Measurements from ENCODE around the gene PHEX.

DNA sequence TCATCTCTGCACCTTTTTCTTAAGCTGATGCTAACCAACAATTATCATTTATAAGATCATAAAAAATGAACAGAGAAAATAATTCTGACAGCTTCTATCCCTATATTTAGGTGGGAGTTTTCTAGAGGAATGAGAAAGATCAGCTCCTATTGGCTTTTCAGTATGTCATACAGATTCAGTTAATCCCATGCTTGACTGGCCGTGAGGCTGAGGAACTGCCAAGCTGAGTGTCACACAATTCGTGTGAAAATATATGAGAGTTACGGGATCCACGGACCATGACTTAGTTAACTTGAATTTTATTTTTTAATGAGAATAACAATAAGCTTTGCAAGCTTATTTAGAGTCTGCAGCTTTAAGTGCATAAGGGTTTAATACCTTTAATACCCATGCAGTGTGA is 37.5 kb downstream of the PHEX start:
- no peak for TF ChIP-seq POLR2AphosphoS5 (IDR thresholded peaks at IDR 0.05; ENCODE audit: low read depth)
- TF ChIP-seq, protein P1, sequence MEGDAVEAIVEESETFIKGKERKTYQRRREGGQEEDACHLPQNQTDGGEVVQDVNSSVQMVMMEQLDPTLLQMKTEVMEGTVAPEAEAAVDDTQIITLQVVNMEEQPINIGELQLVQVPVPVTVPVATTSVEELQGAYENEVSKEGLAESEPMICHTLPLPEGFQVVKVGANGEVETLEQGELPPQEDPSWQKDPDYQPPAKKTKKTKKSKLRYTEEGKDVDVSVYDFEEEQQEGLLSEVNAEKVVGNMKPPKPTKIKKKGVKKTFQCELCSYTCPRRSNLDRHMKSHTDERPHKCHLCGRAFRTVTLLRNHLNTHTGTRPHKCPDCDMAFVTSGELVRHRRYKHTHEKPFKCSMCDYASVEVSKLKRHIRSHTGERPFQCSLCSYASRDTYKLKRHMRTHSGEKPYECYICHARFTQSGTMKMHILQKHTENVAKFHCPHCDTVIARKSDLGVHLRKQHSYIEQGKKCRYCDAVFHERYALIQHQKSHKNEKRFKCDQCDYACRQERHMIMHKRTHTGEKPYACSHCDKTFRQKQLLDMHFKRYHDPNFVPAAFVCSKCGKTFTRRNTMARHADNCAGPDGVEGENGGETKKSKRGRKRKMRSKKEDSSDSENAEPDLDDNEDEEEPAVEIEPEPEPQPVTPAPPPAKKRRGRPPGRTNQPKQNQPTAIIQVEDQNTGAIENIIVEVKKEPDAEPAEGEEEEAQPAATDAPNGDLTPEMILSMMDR (conservative IDR thresholded peaks at IDR 0.05; ENCODE audit: low read depth in 2 of 2), result no peak
- TF ChIP-seq, protein P2, sequence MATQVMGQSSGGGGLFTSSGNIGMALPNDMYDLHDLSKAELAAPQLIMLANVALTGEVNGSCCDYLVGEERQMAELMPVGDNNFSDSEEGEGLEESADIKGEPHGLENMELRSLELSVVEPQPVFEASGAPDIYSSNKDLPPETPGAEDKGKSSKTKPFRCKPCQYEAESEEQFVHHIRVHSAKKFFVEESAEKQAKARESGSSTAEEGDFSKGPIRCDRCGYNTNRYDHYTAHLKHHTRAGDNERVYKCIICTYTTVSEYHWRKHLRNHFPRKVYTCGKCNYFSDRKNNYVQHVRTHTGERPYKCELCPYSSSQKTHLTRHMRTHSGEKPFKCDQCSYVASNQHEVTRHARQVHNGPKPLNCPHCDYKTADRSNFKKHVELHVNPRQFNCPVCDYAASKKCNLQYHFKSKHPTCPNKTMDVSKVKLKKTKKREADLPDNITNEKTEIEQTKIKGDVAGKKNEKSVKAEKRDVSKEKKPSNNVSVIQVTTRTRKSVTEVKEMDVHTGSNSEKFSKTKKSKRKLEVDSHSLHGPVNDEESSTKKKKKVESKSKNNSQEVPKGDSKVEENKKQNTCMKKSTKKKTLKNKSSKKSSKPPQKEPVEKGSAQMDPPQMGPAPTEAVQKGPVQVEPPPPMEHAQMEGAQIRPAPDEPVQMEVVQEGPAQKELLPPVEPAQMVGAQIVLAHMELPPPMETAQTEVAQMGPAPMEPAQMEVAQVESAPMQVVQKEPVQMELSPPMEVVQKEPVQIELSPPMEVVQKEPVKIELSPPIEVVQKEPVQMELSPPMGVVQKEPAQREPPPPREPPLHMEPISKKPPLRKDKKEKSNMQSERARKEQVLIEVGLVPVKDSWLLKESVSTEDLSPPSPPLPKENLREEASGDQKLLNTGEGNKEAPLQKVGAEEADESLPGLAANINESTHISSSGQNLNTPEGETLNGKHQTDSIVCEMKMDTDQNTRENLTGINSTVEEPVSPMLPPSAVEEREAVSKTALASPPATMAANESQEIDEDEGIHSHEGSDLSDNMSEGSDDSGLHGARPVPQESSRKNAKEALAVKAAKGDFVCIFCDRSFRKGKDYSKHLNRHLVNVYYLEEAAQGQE (IDR thresholded peaks at IDR 0.05; ENCODE audit: unreplicated experiment), result no peak
- no peak for TF ChIP-seq EZH2phosphoT487 (IDR thresholded peaks at IDR 0.05; ENCODE audit: unreplicated experiment)
- no peak for TF ChIP-seq EZH2 (IDR thresholded peaks at IDR 0.05; ENCODE audit: low read depth, unreplicated experiment)
- TF ChIP-seq STAT1 (IDR thresholded peaks at IDR 0.05; ENCODE audit: unreplicated experiment), result no peak
- no peak for TF ChIP-seq CREB1 (CRISPR knock-in tag; IDR thresholded peaks at IDR 0.05; ENCODE audit: low read depth)
- TF ChIP-seq, protein P3, sequence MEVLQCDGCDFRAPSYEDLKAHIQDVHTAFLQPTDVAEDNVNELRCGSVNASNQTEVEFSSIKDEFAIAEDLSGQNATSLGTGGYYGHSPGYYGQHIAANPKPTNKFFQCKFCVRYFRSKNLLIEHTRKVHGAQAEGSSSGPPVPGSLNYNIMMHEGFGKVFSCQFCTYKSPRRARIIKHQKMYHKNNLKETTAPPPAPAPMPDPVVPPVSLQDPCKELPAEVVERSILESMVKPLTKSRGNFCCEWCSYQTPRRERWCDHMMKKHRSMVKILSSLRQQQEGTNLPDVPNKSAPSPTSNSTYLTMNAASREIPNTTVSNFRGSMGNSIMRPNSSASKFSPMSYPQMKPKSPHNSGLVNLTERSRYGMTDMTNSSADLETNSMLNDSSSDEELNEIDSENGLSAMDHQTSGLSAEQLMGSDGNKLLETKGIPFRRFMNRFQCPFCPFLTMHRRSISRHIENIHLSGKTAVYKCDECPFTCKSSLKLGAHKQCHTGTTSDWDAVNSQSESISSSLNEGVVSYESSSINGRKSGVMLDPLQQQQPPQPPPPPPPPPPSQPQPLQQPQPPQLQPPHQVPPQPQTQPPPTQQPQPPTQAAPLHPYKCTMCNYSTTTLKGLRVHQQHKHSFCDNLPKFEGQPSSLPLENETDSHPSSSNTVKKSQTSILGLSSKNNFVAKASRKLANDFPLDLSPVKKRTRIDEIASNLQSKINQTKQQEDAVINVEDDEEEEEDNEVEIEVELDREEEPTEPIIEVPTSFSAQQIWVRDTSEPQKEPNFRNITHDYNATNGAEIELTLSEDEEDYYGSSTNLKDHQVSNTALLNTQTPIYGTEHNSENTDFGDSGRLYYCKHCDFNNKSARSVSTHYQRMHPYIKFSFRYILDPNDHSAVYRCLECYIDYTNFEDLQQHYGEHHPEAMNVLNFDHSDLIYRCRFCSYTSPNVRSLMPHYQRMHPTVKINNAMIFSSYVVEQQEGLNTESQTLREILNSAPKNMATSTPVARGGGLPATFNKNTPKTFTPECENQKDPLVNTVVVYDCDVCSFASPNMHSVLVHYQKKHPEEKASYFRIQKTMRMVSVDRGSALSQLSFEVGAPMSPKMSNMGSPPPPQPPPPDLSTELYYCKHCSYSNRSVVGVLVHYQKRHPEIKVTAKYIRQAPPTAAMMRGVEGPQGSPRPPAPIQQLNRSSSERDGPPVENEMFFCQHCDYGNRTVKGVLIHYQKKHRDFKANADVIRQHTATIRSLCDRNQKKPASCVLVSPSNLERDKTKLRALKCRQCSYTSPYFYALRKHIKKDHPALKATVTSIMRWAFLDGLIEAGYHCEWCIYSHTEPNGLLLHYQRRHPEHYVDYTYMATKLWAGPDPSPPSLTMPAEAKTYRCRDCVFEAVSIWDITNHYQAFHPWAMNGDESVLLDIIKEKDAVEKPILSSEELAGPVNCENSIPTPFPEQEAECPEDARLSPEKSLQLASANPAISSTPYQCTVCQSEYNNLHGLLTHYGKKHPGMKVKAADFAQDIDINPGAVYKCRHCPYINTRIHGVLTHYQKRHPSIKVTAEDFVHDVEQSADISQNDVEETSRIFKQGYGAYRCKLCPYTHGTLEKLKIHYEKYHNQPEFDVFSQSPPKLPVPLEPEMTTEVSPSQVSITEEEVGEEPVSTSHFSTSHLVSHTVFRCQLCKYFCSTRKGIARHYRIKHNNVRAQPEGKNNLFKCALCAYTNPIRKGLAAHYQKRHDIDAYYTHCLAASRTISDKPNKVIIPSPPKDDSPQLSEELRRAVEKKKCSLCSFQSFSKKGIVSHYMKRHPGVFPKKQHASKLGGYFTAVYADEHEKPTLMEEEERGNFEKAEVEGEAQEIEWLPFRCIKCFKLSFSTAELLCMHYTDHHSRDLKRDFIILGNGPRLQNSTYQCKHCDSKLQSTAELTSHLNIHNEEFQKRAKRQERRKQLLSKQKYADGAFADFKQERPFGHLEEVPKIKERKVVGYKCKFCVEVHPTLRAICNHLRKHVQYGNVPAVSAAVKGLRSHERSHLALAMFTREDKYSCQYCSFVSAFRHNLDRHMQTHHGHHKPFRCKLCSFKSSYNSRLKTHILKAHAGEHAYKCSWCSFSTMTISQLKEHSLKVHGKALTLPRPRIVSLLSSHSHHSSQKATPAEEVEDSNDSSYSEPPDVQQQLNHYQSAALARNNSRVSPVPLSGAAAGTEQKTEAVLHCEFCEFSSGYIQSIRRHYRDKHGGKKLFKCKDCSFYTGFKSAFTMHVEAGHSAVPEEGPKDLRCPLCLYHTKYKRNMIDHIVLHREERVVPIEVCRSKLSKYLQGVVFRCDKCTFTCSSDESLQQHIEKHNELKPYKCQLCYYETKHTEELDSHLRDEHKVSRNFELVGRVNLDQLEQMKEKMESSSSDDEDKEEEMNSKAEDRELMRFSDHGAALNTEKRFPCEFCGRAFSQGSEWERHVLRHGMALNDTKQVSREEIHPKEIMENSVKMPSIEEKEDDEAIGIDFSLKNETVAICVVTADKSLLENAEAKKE (CRISPR knock-in tag; IDR thresholded peaks at IDR 0.05), result no peak
- no peak for TF ChIP-seq NANOG (IDR thresholded peaks at IDR 0.05; ENCODE audit: borderline replicate concordance)
- no peak for TF ChIP-seq JUNB (IDR thresholded peaks at IDR 0.05; ENCODE audit: unreplicated experiment)
- no peak for TF ChIP-seq ZNF114 (CRISPR knock-in tag; IDR thresholded peaks at IDR 0.05)
